ENCODE data around the gene BIRC5.
"Not testable (repeated sequence)": the region's sequence is repeated elsewhere in the genome, so short reads cannot be mapped to it uniquely, and the experiment has no call there.

BIRC5 gene

DNA sequence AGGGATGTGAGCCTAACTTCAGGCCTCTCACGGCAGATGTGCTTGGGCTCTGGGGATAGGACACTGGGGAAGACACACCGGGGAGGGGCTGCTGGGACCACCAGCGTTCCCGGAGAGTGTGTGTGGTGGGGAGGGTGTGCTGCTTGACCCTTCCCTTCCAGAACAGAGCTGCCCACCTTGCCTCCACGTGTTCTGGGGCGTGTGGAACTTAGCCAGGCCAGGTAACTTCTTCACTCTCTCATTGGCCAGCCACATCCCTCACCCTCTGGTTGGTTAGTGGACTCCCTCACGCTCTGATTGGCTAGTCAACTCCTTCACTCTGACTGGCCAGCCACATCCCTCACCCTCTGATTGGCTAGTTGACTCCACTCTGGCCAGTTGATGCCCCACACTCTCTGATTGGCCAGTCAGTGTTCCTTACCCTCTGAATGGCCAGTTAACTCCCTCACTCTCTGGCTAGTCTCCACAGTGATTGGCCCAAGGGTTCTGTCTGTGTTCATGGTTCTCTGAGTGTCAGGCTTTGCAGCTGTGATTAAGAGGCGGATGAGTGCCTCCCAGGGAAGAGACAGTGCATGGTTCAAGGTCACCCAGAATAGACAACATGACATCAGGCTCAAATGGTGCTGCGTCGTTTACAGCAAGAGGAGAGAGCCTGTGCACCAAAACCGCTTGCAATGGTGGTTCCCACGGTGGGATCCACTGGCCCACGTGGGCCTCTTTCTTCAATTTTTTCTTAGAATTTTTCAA lies 27.4 kb downstream of the BIRC5 start:
- no peak for DNase-seq

DNA sequence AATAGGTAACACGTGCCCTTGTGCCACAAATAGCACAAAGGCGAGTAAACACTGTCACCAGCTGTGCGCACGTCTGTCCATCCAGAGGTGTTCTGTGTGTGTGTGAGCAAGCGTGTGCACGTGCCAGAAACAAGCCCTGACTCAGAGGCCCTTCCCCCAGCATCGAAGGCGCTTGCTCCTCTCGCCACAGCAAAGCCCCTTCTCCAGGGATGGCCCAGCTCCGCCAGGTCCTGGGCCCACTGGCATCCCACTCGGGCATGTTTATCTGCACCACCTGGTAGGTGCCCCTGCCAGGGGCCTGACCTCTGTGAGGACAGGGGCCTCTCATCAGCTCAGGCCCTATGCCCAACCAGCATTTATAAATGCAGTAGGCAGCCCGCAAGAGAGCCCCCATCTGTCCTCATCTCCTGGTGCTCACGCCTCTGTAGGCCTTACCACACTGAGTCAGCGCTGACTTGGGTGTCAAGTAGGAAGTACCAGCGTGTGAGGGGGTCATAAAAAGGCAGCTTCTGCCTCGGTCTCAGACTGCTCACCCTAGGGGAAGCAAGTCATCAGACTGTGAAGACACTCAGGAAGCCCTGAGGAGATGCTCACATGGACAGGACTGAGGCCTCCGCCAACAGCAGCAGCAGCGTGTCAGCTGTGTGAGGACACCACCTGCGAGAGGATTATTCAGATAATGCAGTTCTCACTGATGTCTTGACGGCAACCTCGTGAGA lies 28.1 kb downstream of the BIRC5 start:
- no peak for DNase-seq

DNA sequence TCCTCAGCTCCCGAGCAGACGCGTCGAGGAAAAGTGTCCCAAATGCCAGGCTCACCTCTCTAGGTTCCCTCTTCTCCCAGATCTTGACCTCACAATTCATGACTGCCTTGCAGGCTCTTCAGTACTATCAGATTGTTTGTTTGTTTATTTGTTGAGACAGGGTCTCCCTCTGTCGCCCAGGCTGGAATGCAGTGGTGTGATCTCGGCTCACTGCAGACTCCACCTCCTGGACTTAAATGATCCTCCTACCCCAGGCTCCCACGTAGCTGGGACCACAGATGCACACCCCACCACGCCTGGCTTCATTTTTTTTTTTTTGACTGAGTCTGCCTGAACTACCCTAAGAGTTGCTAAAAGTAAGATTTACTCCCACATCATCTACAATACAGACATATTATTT lies 33.3 kb downstream of the BIRC5 start:
- no peak for DNase-seq

DNA sequence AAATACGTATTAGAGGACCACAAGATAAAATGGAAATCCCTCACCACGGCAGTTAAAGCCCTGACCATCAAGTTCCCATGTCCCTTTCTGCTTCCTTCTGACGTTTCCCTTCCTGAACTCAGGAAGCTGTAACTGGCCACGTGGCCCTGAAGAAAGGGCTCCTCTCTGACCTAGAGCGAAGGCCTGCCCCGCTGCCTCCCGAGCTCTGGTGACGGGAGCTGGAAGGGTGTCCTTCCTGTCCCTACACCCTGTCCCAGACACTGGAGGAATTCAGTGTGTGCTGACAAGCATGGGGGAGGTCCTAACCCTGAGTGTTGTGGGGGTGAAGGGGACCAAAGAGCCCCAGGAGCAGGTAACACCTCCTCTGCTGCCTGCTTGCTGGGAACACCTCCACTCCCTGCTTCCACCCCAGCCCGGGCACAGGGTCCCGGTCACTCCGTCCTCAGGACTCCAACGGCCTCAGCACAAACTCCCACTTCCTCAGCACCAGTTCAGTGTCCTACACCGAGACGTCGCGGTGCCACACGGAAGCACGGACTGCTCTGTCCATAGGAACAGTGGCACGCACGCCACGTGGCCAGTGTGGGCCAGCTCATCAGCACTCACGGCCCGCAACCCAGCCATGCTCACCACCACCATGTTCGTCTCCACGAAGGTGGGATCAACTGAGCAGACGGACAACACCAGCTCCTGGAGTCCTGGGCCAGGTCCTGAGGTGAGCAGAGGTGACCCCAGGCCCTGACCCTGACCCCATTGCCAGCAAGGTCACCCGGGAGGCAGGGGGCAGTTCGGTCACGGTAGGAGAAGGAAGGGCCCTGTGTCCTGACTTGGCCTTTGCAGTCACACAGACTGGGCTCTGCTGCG lies 34.2 kb downstream of the BIRC5 start:
- DNase-seq: no peak

DNA sequence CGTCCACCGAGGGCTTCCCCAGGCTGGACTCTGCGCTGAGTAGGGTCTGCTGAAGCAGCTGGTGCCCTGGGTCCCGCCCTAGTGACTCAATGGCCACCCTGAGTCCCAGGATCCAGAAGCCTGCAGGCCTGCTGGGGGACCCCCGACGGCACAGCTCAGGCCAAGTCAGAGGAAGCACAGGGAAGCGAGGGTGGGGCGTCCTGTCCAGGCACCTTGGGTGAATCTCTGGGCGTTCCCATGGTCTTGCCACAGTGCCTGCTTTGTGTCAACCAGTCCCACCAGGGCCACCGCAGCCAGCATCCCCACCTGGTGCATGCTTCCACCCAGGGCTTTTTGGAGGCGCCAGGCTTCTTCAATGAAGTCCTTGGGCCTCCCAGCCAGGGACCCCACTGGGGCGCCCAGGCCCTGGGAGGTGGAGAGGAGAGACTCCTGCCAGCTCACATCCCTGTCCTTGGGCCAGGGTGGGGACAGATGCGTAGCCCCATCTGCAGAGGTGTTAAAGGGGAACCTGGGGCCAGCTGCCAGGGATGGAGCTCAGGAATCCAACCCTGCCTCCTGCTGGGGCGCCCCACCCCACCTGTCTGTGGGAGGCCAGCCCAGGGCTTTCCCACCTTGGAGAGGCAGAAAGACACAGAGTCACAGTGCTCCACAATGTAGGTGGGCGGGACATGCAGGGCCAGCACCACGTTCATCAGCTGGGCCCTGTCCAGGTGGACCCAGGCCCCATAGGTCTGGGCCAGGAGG lies 35.2 kb downstream of the BIRC5 start:
- DNase-seq: no peak

DNA sequence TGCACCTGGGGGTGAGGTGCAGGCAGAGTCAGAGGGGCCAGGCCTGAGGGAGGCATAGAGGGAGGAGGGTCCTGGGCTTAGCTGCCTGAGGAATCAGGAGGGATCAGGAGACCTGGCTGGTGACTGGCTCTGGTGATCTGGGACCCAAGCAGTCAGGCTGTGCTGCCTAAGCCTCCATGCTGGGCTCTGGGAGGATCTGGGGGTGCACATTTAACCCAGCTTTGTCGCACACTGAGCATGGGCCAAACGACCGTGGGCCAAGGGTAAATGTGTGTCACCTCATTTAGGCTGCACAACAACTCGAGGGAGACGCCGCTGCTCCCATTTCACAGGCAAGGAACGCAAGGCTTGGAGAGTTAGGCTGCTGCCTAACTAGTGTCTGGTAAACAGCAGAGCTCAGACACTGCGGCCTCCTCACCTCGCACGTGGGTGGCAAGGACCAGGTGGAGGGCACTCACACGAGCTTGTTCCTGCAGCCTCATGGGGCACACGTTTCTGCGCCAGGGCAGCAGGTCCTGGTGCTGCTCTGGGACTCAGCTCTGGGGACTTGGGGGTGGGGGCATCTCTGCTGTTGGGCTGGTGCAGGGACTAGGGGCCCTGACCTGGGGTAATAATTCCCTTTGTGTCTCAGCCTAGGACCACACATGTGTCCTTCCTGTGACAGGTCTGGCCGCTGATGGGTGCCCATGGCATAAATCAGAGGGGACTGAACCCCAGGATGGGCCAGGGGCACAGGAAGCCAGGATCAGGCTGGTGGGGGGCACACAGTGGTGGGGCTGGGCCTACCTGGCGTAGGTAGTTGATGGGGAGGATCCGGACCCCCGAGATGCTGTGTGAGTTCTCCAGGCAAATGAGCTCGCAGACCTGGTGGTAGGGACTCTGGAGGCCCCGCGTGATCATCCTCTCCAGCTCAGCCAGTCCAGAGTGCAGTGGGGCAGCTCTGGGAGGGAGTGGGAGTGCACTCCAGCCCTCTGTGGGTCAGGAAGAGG lies 36.1 kb downstream of the BIRC5 start:
- DNase-seq: no peak

DNA sequence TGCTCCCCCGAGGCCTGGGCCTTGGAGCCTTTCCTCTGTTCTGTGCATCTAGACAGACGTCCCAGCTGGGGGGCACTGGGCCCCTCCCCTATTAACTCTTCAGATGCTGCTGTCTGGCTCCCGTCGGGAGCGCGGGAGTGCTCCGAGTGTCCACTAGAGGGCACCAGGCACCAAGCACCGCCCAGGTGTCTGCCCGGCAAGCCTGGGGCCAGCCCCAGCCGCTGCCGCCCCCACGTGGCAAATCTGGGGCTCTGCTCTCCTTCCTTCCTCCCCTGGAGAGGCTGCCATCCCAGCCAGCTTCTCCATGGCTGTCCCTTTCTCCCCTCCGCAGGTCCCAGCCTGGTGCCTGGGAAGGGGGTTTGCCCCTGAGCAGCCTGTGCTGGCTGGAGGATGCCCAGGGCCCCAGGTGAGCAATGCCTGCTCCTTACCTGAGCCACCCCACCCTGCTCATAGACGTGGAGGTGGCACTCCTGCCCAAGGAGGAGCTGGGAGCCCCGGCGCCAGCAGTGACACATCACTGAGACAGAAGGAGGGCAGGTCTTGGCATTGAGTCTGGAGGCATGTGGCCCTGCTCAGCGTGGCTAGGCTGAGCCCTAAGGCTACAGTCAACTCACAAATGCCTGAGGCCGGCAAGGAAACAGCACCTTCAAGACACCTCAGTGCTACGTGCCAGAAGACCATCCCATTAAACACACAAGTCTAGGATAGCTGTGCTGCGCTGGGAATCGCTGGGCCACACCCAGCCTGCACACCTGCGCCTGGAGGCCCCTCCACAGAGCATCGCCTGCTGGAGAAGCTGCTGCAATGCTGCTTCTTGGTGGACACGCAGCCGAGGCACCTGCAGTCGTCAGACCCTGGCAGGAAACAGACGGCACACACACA lies 37.1 kb downstream of the BIRC5 start:
- DNase-seq: peak; percentile 91

DNA sequence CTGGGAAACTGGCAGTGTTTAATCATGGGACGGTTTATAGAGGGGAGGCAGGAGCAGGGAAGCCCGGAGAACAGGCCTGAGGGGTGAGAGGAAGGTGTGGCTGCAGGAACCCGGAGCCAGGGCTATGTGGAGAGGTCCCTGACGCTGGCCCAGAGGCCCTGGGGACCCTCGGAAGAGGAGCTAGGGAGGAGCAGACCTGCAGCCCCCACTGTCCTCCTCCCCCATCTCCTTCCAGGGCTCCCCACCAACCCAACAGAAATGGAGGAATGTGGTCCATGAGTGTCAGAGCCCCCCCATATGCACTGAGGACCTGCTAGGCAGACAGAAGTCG lies 37.7 kb downstream of the BIRC5 start:
- no peak for DNase-seq

DNA sequence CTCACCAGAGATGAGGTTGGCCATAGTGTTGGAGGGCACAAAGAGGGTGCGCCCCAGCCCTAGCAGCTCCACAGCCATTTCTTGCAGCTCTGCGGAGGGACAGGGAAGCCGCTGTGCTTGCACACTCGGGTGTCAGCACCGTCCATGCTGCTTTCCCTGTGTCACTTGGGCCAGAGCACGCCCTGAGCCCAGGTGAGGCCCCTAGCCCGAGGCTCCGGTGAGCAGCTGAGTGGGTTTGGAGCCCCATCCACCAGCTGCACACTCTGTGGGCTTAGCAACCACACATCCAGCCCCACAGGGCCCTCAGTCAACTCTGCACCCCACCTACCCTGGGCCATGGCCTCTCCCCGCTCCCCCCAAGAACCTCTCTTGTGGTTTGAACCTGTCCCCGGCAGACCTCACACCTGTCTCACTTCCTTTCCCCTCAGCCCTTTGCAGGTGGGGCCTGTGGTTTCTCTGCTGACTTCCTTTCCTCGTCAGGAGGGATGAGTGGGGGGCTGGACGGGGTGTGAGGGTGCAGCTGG lies 38.1 kb downstream of the BIRC5 start:
- DNase-seq: no peak

DNA sequence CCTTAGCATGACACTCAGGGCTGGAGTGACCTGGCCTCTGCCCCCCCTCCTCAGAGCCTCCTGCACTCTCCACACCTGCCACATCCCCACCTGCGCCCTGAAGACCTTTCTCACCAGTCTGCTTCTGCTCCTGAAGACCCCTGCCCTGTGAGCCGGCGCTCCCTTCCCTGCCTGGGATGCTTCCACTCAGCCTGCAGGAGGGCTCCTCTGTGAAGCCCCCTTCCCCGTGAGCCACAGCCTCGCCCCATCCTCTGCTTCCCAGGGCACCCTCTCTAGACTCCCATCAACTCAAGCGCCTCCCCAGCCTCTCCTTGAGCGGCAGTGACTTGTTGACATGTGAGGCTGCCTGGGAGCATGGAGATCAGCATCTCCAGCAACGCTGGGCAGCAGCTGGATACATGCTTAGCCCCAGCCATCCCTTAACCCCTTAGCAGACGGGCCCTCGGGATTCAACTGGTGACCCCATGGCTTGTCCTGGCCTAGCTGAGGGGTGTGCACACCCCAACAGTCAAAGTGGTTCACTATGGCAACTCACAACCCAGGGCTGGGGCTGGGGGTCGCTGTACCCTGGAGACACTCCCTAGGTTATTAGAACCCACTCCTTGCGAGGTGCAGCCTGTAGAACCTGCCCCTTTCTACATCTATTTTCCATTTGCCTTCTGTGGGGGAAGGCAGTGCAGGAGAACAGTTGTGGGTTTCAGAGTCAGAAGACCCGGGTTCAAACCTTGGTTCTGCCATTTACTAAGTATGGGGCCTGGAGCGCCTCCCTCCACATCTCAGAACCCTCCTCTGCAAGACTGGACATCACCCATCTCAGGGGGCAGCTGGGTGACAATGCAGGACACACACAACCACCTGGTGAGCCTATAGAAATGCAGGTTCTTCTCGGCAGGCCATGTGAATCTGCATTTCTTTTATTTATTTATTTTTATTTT lies 38.9 kb downstream of the BIRC5 start:
- no peak for DNase-seq

DNA sequence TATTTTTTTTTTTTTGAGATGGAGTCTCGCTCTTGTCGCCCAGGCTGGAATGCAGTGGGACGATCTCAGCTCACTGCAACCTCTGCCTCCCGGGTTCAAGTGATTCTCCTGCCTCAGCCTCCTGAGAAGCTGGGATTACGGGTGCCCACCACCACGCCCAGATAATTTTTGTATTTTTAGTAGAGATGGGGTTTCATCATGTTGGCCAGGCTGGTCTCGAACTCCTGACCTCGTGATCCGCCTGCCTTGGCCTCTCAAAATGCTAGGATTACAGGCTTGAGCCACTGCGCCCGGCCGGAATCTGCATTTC lies 39.5 kb downstream of the BIRC5 start:
- DNase-seq: not testable (repeated sequence)

DNA sequence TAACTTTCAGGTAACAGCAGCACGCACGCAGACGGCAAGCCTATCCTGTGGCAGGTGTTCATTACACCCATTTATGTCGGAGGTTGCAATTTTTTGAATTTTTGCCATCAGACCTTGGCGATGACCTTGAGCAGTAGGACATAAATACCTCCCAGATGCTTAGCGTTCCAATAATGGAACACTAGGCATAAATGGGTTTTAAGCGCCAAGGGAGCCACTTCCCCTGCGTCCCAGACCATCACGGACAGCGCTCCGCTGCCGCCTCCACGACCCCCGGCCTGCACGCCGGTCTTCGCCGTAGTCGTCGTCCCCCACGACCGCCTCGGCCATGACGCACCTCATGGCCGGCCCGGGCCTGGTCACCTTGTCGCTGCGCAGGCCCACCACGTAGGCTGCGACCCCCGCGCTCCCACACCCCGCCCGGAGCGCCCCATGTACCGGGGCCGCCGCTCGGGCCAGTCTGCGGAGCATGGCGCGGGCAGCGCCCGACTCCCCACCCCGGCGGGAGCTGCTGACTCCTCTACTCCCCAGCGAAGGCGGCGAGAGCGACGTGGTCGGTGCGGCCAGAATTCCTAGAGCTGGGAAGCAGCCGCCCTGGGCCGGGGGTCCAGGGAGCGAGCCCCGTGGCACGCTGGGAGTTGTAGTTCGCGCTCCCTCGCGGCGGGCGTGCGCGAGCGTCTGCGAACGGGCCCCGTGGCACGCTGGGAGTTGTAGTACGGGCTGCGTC lies 40.1 kb downstream of the BIRC5 start:
- DNase-seq: peak; percentile 89

DNA sequence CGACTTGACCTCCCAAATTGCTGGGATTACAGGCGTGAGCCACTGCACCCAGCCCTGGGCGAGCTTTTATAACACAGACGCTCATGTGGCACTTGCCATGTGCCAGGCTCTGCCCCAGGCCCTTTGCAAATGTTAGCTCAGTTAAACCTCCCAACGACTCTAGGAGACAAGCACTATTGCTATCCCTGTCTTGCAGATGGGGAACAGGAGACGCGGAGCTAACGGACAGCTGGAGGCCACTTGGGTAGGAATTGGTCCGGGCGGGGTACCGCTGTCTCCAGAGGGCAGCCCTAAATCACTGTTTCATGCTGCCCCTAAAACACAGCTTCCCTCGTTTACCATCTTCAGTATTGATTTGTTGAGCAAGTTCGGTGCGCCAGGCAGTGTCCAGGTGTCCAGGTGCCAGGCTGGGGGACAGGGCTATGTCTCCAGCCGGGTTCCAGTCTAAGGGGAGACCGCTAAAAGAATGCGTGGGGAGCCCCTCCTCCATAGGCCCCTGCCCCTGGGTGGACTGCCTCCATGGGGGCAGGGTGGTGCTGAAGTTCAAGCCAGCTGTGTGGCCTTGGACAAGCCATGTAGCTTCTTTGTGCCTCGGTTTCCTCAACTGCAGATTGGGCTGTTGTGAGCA lies 41.1 kb downstream of the BIRC5 start:
- DNase-seq: no peak

DNA sequence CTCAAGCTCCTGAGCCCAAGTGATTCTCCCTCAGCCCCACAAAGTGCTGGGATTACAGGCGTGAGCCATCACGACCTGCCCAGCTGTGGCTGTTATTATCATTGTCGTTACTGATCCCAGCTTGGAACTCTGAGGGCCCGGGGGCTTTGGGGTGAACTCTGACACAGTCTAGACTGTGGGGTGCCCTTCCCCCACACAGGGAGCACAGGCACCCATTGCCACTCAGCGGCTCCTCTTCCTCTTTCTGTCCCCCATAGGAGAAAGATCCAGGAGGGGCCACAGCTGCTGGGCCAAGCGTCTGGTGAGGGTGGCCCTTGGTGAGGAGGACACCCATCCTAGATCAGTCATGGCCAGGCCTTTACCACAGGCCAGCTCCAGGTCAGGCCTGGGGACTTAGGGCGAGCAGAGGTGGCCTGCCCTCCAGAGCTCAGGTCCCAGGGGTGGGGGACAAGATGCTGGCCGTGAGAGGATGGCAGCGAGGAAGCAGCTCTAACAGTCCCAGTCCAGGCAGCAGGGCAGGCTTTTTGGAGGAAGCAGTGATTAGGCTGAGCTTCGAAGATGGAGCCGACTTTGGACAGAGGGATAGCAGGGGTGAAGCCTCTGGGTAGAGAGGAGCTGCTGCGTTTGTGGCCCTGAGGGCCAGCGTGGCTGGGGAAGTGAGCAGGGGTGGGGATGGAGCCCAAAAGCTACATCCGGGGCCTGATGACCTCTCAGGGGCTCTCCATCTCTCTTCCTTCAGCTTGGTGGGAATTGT lies 42.1 kb downstream of the BIRC5 start:
- no peak for DNase-seq

DNA sequence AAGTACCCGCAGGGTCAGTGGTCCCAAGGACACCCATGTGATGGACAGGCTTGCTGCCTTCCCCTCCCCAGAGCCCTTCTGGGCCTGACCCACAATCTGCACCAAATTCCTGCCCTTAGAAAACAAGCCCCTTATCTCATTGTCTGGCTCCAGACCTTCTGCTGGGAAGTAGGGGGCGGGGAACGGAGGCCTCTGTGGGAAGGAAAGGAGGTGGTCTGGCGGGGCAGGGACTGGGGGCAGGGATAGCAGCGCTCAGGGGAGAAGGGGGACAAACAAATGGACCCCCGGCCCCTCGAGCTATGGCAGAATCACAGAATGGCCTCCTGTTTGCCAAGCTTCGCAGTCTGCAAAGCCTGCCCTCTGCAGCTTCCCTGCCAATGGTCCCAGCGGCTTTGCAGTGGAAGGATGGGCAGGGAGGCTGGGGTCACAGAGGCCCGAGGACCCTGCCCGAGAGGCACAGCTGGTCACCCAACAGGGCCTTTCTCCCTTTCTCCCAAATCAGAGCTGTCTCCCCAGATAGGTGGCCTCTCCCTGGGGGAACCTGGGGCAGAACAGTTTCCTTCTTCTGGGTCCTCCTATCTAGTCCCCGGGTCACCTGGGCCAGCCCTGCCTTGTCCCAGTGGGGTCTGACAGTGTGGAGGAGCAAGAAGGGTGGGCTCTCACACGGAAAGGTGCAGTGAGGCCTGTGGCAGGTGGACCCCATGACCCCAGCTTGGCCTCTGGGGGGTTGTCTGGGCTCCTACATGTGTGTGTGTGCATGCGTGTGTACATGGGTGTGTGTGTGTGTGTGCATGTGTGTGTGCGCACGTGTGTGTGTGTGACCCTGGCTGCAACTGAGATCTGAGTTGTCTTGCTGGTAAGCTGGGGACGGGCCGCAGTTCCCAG lies 42.9 kb downstream of the BIRC5 start:
- DNase-seq: no peak

DNA sequence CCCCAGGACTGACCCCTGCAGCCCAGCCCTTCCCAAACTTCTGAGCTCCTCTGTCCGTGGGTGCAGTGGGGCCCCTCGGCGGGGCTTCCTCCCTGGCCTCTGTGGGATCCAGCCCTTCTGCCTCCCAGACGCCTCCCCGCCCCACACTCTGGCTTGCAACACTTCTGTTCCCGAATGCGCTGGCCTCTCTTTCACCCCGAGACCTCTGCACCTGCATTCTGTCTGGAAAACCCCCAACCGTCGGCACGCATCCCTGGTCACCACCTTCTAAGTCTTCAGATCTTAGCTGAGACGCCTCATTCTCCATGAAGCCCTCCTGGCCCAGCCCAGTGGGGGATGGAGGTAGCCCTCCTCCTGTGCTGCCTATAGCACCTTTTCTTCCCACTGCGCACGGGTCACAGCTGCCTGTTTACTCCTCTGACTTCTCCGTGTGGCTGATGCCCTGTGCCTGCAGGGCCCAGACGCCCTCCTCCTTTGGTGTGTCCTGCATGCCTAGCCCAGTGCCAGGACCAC lies 43.8 kb downstream of the BIRC5 start:
- DNase-seq: no peak

All from NCI-H2227 treated with DMSO at 0.1 percent for 48 hours (cell line).